CD14-positive monocyte (primary cell): ENCODE data around the gene WDR70. TPM values are rescaled to one million over a fixed set of nuclear protein-coding genes. Genes with fewer than 3 reads are reported as not detected.
"Not testable (repeated sequence)": the region's sequence is repeated elsewhere in the genome, so short reads cannot be mapped to it uniquely, and the experiment has no call there.

Experiments
- DNase-seq, 3 donors: peaks; one replicate each; pipeline ENCODE4 v3.0.0-alpha.2; 2011 to 2022
- H2AFZ ChIP-seq: 2 replicates; pipeline ENCODE4 v1.6.0; 2012; ENCODE audit warnings: mild to moderate bottlenecking, low read depth, low read length, inconsistent platforms; ENCODE audit not compliant: insufficient read depth, poor library complexity, severe bottlenecking
- H3K27ac ChIP-seq, 2 donors: 1 replicate in 1 of 2; 2 replicates in 1 of 2; pipeline ENCODE4 v1.5.1; 2012 to 2013; ENCODE audit warnings: low read length in 2 of 2, control low read depth in 1 of 2, inconsistent platforms in 1 of 2, low read depth in 1 of 2, mild to moderate bottlenecking in 1 of 2
- H3K27me3 ChIP-seq, 2 donors: one replicate each; pipeline versions ENCODE4 v1.6.0 to v1.6.1; 2011 to 2013; ENCODE audit warnings: low read length in 2 of 2; ENCODE audit not compliant: control insufficient read depth in 2 of 2, insufficient read depth in 2 of 2
- H3K36me3 ChIP-seq, 2 donors: replicated peaks in 1 of 2; 1 replicate in 1 of 2; 2 replicates in 1 of 2; pipeline versions ENCODE4 v1.5.1 to v1.6.1; 2012 to 2013; ENCODE audit warnings: low read length in 2 of 2, control low read depth in 1 of 2, inconsistent platforms in 1 of 2, mild to moderate bottlenecking in 1 of 2; ENCODE audit not compliant: insufficient read depth in 2 of 2, control insufficient read depth in 1 of 2
- H3K4me1 ChIP-seq, 2 donors: 1 replicate in 1 of 2; 2 replicates in 1 of 2; pipeline versions ENCODE4 v1.5.1 to v1.6.1; 2012 to 2013; ENCODE audit warnings: low read length in 2 of 2, control low read depth in 1 of 2, inconsistent platforms in 1 of 2, mild to moderate bottlenecking in 1 of 2, moderate library complexity in 1 of 2; ENCODE audit not compliant: insufficient read depth in 2 of 2, control insufficient read depth in 1 of 2
- H3K4me2 ChIP-seq: replicated peaks from 2 replicates; pipeline ENCODE3; 2012; ENCODE audit warnings: low read length, moderate library complexity, mild to moderate bottlenecking; ENCODE audit not compliant: poor library complexity, severe bottlenecking; ENCODE audit errors: extremely low read depth
- H3K4me3 ChIP-seq, 3 experiments: fragments of 200-600 bp in 1 of 3; sonication (generic) in 1 of 3; replicated peaks in 1 of 3; 1 replicate in 2 of 3; 2 replicates in 1 of 3; pipeline ENCODE4 v1.5.1; 2011 to 2013; ENCODE audit warnings: low read length in 3 of 3, mild to moderate bottlenecking in 3 of 3, control low read depth in 2 of 3, low read depth in 2 of 3, inconsistent platforms in 1 of 3, moderate library complexity in 1 of 3
- H3K79me2 ChIP-seq: 2 replicates; pipeline ENCODE4 v1.6.0; 2012; ENCODE audit warnings: mild to moderate bottlenecking, control low read depth, inconsistent platforms, low read length, moderate library complexity; ENCODE audit not compliant: insufficient read depth
- H3K9ac ChIP-seq: 2 replicates; pipeline ENCODE4 v1.6.0; 2017; ENCODE audit warnings: low read length, mild to moderate bottlenecking; ENCODE audit not compliant: insufficient read depth, poor library complexity, severe bottlenecking
- H3K9me3 ChIP-seq, 2 donors: replicated peaks in 1 of 2; 1 replicate in 1 of 2; 2 replicates in 1 of 2; pipeline versions ENCODE4 v1.5.1 to v1.6.1; 2012 to 2013; ENCODE audit warnings: low read length in 2 of 2, control low read depth in 1 of 2; ENCODE audit not compliant: control insufficient read depth in 1 of 2, insufficient read depth in 1 of 2
- H4K20me1 ChIP-seq: 2 replicates; pipeline ENCODE4 v1.6.0; 2012; ENCODE audit warnings: mild to moderate bottlenecking, low read length, control low read depth, moderate library complexity; ENCODE audit not compliant: insufficient read depth
- H3K27ac Mint-ChIP-seq, 7 donors: one replicate each; pipeline ENCODE4 v1.8.0; 2020; ENCODE audit warnings: mild to moderate bottlenecking in 7 of 7, mixed read lengths in 7 of 7, moderate library complexity in 6 of 7, inconsistent platforms in 2 of 7
- H3K27me3 Mint-ChIP-seq, 3 donors: one replicate each; pipeline ENCODE4 v1.8.0; 2021 to 2022; ENCODE audit warnings: low read depth in 3 of 3, mild to moderate bottlenecking in 3 of 3, mixed read lengths in 3 of 3, moderate library complexity in 3 of 3, inconsistent platforms in 1 of 3
- H3K36me3 Mint-ChIP-seq, 2 donors: one replicate each; pipeline ENCODE4 v1.8.0; 2020; ENCODE audit warnings: mixed read lengths in 2 of 2, inconsistent platforms in 1 of 2, mild to moderate bottlenecking in 1 of 2
- H3K4me1 Mint-ChIP-seq: one replicate; pipeline ENCODE4 v1.8.0; 2020; ENCODE audit warnings: mild to moderate bottlenecking, mixed read lengths
- H3K4me3 Mint-ChIP-seq, 2 donors: one replicate each; pipeline ENCODE4 v1.8.0; 2020; ENCODE audit warnings: mild to moderate bottlenecking in 2 of 2, mixed read lengths in 2 of 2, moderate library complexity in 1 of 2
- H3K9me3 Mint-ChIP-seq, 7 donors: one replicate each; pipeline ENCODE4 v1.8.0; 2020 to 2022; ENCODE audit warnings: mixed read lengths in 7 of 7, mild to moderate bottlenecking in 6 of 7, moderate library complexity in 6 of 7, inconsistent platforms in 2 of 7
- CTCF ChIP-seq: fragments of 200-600 bp; IDR thresholded peaks from one replicate; pipeline ENCODE4 v1.8.0; 2022; ENCODE audit warnings: antibody characterized with exemption, mild to moderate bottlenecking
- WGBS: methylation state at CpG from one replicate; pipeline ENCODE4 v1.1.5; 2013; ENCODE audit warnings: missing lambda C conversion rate; ENCODE audit not compliant: insufficient coverage; 5-methylcytosine and 5-hydroxymethylcytosine counted together
- intact Hi-C, 2 donors: fragments of 100-400 bp; cut with micrococcal nuclease; formaldehyde crosslinking; loops; one replicate each; pipeline versions ENCODE4 v1.15.0 to v1.15.1; 2023
- polyA plus RNA-seq, 3 donors: library from polyadenylated mRNA; depleted of rRNA in 1 of 3; unstranded in 2 of 3; stranded (reverse) in 1 of 3; fragments of 300-500 nt in 2 of 3; fragments of >200 nt in 1 of 3; fragmentation: Illumina TruSeq in 2 of 3; gene quantifications; 1 replicate in 2 of 3; 2 replicates in 1 of 3; pipeline ENCODE4 v1.2.3, GENCODE V29; 2012 to 2021

Gene WDR70
- polyA plus RNA-seq, 3 donors, result 13.1 to 21.0 (median 19.1) TPM

GRCh38 chr5:37594864-37595263 is 215.7 kb downstream of the WDR70 start:
- intact Hi-C loops, H2AFZ ChIP-seq: not testable (repeated sequence)
- WGBS, result no CpG with 5 or more reads among the region's 2 CpGs

DNA sequence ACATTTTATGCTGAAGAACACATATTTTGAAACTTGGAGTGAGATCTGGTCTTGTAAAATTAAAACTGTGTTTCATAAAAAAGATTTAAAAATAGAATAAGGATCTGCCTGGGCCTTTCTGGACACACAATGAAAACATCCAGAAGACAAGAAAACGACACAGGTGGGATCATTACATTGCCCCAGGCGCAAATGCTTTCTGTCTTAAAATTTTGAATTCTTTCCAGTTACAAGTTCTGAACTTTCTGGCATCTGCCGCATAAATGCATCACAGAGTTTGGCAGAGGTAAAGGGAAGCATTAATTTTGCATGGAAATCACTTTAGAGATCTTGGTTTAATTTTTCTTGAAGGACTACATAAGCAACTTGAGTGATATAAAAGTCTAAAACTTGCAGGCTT is 219.6 kb downstream of the WDR70 start:
- TF ChIP-seq CTCF, result no peak
- no peak overlapping the region for H3K4me3 ChIP-seq
- H2AFZ ChIP-seq, result no peak overlapping the region
- DNase-seq, result no peak
- no peaks in the 10 kb centered on the region for H3K4me1 ChIP-seq
- 100% methylated on average over 2 of the region's 3 CpGs for WGBS
- Mint-ChIP-seq H3K4me1 (peaks cover 8% of the 10 kb centered on the region), H3K36me3 (peaks cover 10 to 18% of the 10 kb centered on the region in 2 donors), H3K27ac (no peak overlapping the region), H3K4me3 (no peak overlapping the region), H3K27me3 (peaks cover 0 to 1% (median 0%) of the 10 kb centered on the region in 3 donors), H3K9me3 (peaks cover 3 to 22% (median 16%) of the 10 kb centered on the region in 7 donors)
- H4K20me1 ChIP-seq, result no peaks in the 10 kb centered on the region
- H3K4me2 ChIP-seq, result no peak overlapping the region
- no peaks in the 10 kb centered on the region for H3K27me3 ChIP-seq
- H3K9me3 ChIP-seq, result peaks cover 5% of the 10 kb centered on the region in 2 donors
- H3K27ac ChIP-seq, result no peak overlapping the region
- intact Hi-C loops, result no loop called here
- no peaks in the 10 kb centered on the region for H3K79me2 ChIP-seq
- no peaks in the 10 kb centered on the region for H3K36me3 ChIP-seq
- H3K9ac ChIP-seq, result no peak overlapping the region

More at GRCh38 chr5:37594864-37595263, 215.7 kb downstream of the WDR70 start:
- Mint-ChIP-seq H3K36me3 (peaks cover 15 to 28% of the 10 kb centered on the region in 2 donors), H3K27ac (peak overlapping the region in 1 of 7 donors; percentile 4)
- H3K4me3 ChIP-seq, H3K9ac ChIP-seq, H3K9me3 ChIP-seq, DNase-seq, H3K79me2 ChIP-seq, H3K4me1 Mint-ChIP-seq, H3K36me3 ChIP-seq, H3K4me2 ChIP-seq, H3K27ac ChIP-seq, H3K9me3 Mint-ChIP-seq, H4K20me1 ChIP-seq, H3K4me3 Mint-ChIP-seq, H3K27me3 ChIP-seq, H3K4me1 ChIP-seq, H3K27me3 Mint-ChIP-seq: not testable (repeated sequence)
